GM19372 (cell line): ENCODE results near the gene RNASE12.
"Not testable (repeated sequence)": the region's sequence is repeated elsewhere in the genome, so short reads cannot be mapped to it uniquely, and the experiment has no call there.

ENCODE experiments used
- ATAC-seq: cut with Tn5 transposase; IDR thresholded peaks from one replicate; pipeline ENCODE4 v1.9.1; 2021; ENCODE audit warnings: mild to moderate bottlenecking, low read depth, moderate library complexity; ENCODE audit not compliant: unreplicated experiment

RNASE12 gene

GRCh38 chr14:20583908-20584307, 7.3 kb downstream of the RNASE12 start:
- no peak for ATAC-seq

- no peak for ATAC-seq
Measured at GRCh38 chr14:20583142-20583541, 8.0 kb downstream of the RNASE12 start.

- ATAC-seq: no peak
Measured at GRCh38 chr14:20580242-20580641, 10.9 kb downstream of the RNASE12 start.

DNA sequence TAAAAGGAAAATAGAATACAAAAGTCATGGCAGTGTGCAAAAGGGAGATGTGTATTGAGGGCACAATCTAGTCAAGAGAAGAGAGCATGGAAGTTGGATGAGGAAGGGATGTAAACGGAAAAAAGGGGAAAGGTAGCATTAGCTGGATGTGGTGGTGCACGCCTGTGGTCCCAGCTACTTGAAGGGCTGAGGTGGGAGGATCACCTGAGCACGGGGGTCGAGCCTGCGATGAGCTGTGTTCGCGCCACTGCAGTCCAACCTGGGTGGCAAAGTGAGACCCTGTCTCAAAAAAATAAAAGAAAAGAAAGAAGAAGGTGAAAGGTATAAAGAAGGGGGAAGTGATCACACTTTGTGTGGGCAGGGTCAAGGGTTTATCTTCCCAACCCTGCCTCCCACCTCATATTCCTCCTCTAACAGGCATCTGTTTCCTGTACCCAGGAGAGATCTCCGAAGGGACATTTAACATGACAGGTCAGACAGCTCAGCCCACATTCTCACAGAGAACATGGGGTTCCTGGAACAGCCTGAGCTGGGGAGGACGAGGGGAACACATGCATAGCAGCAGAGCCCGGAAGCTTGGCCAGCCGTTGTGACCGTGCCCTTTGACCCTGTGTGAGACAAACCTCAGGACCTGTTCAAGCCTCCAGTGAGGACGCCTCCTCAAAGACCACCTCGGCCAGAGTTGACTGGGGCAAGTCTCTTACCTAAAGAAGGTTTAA, 12.2 kb downstream of the RNASE12 start:
- no peak for ATAC-seq

GRCh38 chr14:20578325-20578724, 12.9 kb downstream of the RNASE12 start:
- no peak for ATAC-seq

- ATAC-seq: not testable (repeated sequence)
Measured at GRCh38 chr14:20572382-20572990, 18.7 kb downstream of the RNASE12 start.

GRCh38 chr14:20570720-20571119, 20.5 kb downstream of the RNASE12 start:
- ATAC-seq: not testable (repeated sequence)

GRCh38 chr14:20569865-20570264, 21.3 kb downstream of the RNASE12 start:
- not testable (repeated sequence) for ATAC-seq

- no peak for ATAC-seq
Measured at GRCh38 chr14:20569066-20569465, 22.1 kb downstream of the RNASE12 start.

DNA sequence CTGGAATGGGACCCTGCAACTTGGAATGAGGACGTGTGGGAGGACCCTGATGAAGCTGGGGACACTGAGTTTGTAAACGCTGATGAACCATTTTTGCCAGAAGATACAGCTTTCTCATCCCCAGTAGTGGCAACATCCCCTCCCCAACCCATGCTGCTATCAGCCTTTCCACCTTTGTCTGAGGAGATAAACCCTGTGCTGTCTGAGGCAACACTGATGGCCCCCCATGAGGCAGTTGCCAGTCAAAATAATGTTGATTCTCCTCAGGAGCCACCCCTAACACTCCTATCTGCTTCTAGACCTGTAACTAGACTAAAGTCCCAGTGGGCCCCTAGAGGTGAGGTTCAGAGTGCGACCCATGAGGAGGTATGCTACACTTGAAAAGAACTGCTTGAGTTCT, 22.8 kb downstream of the RNASE12 start:
- no peak for ATAC-seq

DNA sequence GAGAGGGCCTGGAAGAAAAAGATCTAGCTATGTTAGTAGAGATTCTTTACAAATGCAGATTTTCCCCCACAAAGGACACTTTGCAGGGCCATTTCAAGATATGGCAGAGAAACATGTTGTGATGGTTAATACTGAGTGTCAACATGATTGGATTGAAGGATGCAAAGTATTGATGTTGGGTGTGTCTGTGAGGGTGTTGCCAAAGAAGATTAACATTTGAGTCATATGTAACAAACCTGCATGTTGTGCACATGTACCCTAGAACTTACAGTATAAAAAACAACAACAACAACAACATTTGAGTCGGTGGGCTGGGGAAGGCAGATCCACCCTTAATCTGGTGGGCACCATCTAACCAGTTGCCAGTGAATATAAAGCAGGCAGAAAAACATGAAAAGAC, 24.0 kb downstream of the RNASE12 start:
- not testable (repeated sequence) for ATAC-seq

DNA sequence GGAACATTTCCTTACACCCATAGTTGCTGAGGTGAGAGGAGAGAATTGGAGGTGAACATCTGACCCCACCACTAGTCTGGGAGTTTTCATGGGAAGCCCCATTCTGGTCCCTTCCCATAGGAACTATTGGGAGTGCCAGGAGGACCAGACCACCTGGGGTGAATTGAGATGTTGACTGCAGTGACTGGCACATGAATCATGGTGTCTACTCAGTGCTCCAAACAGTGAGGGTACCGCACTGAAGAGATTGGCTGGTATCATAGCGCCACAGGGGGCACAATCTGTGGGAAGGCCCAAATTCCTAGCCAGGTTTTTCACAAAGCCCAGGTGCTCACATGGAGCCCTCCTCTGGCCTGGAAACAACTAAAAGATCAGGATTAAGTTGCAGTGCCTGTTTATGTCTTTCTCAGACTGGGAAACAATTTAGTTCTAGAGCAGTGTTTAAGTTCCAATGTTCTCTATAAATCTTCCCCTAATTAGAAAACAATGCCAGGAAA, 26.6 kb downstream of the RNASE12 start:
- ATAC-seq: no peak

GRCh38 chr14:20563971-20564370, 27.2 kb downstream of the RNASE12 start:
- ATAC-seq: no peak

- ATAC-seq: no peak
Measured at GRCh38 chr14:20560961-20561360, 30.2 kb downstream of the RNASE12 start, which contains the start of gene RNASE9. RNASE9 (minus strand) TSS chr14:20561047.

DNA sequence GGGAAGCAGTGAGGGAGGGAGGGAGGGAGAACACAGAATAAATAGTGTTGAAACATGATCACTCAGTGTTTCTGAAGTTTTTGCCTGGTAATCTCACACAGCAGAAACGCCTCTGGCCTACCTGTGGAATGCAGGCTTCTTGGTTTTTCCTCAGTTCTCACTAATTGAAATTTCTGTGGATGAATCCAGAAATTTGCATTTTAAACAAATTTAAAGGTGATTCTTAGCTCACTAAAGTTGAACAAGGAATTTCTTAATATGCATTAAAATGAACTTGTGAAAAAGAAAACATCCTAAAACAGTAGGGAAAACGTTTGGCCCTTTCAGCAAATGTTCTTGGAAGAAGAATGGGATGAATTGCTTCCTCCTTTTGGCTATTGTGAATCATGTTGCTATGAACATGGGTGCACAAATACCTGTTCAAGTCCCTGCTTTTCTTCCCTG, 31.7 kb downstream of the RNASE12 start:
- ATAC-seq: no peak

DNA sequence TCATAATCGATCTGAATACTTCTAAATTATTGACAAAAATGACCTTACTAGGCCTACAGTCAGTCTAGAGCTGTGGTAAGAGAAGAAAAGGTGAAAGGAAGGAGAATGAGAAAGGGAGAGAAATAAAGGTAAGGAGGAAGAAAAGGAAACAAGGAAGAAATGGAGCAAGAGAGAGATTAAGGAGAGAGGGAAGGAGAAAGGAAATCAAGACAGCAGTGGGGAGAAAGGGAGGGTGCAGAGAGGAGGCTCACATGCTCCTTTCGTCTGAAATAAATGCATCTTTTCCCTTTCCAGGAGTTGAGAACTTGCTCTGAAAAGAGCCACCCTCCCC, 34.0 kb downstream of the RNASE12 start:
- no peak for ATAC-seq

DNA sequence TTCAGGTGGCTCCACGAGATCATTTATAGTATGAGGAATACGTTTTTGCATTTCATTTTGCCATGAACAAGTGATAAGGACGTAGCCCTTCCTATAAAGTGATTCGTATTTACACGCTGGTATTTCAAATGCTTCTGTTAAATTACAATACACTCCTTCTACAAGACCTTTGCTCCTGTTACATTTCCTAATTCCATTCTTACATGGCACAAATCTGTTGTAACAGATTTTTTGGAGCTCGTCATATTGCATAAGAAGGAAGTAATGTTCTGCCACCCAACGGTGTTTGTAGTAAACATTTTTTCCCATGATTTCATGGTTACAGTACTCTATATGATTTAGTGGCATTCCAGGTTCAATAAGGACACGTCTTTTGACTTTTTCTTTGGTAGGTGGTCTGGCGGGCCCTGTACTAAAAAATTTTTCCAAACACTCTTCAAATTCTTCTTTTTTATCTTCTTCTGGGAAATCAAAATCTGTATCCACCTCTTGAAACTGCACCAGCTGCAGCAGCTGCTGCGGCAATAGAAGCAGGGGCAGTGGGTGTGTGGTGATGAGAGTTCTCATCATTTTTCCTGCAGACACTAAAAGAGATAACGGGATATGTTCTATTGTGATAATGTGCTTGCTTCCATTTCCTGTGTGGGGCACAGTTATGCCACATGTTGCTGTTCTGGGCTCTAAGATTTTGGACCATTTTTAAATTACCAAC, 34.5 kb downstream of the RNASE12 start:
- no peak for ATAC-seq

- no peak for ATAC-seq
Measured at GRCh38 chr14:20555845-20556244, 35.3 kb downstream of the RNASE12 start.

DNA sequence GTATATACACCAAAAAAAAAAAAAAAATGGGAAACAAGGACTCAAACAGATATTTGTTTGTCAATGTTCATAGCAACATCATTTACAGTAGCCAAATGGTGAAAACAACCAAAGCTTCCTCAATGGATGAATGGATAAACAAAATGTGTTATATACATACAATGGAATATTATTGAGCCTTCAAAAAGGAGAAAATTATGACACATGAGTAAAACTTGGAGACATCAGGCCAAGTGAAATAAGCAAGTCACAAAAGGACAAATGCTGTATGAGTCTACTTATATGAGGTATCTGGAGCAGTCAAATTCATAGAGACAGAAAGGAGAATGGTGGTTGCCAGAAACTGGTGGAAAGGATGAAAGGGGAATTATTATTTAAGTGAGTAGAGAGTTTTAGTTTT, 38.2 kb downstream of the RNASE12 start:
- ATAC-seq: no peak

GRCh38 chr14:20551606-20552005, 39.6 kb downstream of the RNASE12 start:
- no peak for ATAC-seq

DNA sequence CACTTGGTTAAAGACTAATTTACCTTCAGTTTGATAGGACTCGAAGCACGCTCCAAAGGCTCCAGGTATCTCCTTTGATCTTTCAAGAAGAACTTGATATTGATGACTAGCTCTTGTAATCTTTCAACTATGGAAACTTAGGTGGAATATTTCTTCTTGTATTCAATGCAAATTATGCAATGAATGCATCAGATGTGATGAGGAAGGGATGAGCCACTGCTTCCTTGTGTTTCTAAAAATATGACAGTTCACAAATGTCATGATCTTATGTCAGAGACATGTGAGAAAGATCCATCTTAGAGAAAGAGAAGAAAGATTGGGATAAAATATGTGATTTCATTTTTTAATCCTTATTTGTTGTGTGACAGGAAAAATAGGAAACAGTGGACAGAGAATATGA, 40.2 kb downstream of the RNASE12 start:
- ATAC-seq: no peak
